PFSK-1 (cell line): ENCODE results near the gene CACNA2D2.
A peak's percentile ranks its signal among the peaks of the same experiment; 100 is the strongest.

Source experiments
- FOXP2 ChIP-seq: optimal IDR thresholded peaks from 2 replicates; pipeline ENCODE3; 2011; ENCODE audit warnings: borderline replicate concordance, control low read depth, inconsistent platforms; ENCODE audit not compliant: insufficient read depth; ENCODE audit errors: extremely low read length, extremely low read depth
- POLR2AphosphoS5 ChIP-seq: IDR thresholded peaks from 2 replicates; pipeline ENCODE4 v1.6.1; 2012; ENCODE audit warnings: low read depth, mild to moderate bottlenecking, control low read depth, low read length, moderate library complexity
- REST ChIP-seq, 2 experiments: IDR thresholded peaks; 2 replicates each; pipeline versions ENCODE4 v1.6.1 to v1.8.0; 2011 to 2012; ENCODE audit warnings: low read depth in 2 of 2, low read length in 2 of 2, control low read depth in 1 of 2, inconsistent platforms in 1 of 2, mild to moderate bottlenecking in 1 of 2, moderate library complexity in 1 of 2; ENCODE audit not compliant: insufficient read depth in 1 of 2
- SIN3A ChIP-seq: IDR thresholded peaks from 2 replicates; pipeline ENCODE4 v1.6.1; 2012; ENCODE audit warnings: mild to moderate bottlenecking, low read length, moderate library complexity, borderline replicate concordance; ENCODE audit not compliant: insufficient read depth
- TAF1 ChIP-seq: IDR thresholded peaks from 2 replicates; pipeline ENCODE4 v1.6.1; 2012; ENCODE audit warnings: low read length, control low read depth, borderline replicate concordance; ENCODE audit not compliant: insufficient read depth

The CACNA2D2 gene

GRCh38 chr3:50323092-50323600 lies 180.3 kb downstream of the CACNA2D2 start:
- TF ChIP-seq TAF1 (no peak), FOXP2 (no peak), POLR2AphosphoS5 (no peak), SIN3A (no peak), REST (IDR thresholded peaks at IDR 0.05; ENCODE audit: insufficient read depth in 1 of 2, low read depth in 2 of 2, low read length in 2 of 2) (no peak)

GRCh38 chr3:50322386-50323091 lies 180.9 kb downstream of the CACNA2D2 start, which contains the start of gene HYAL2:
HYAL2 (minus strand) TSS chr3:50322745; CDS start chr3:50320489, 2,256 bp downstream.
- TF ChIP-seq TAF1 = 0 out of 2 replicates have a peak, but pooled peaks have one; percentile 32
- no peak; the same call in 1 of the 2 replicates for TF ChIP-seq POLR2AphosphoS5

- TF ChIP-seq TAF1 (no peak), REST (IDR thresholded peaks at IDR 0.05; ENCODE audit: insufficient read depth in 1 of 2, low read depth in 2 of 2, low read length in 2 of 2) (no peak), FOXP2 (no peak), POLR2AphosphoS5 (no peak), SIN3A (no peak)
These were observed 181.4 kb downstream of the CACNA2D2 start for GRCh38 chr3:50322115-50322385.

GRCh38 chr3:50321336-50322114 lies 181.9 kb downstream of the CACNA2D2 start:
- TF ChIP-seq SIN3A = no peak
- 0 out of 2 replicates have a peak, but pooled peaks have one; percentile 21 for TF ChIP-seq POLR2AphosphoS5

GRCh38 chr3:50320853-50321335 lies 182.5 kb downstream of the CACNA2D2 start:
- TF ChIP-seq POLR2AphosphoS5 (no peak), REST (IDR thresholded peaks at IDR 0.05; ENCODE audit: insufficient read depth in 1 of 2, low read depth in 2 of 2, low read length in 2 of 2) (no peak)

GRCh38 chr3:50319894-50320625 lies 183.4 kb downstream of the CACNA2D2 start:
- no peak for TF ChIP-seq FOXP2
